Esophagus muscularis mucosa (tissue), 4 donors: ENCODE measurements around the gene LSM2. TPM values are rescaled to one million over a fixed set of nuclear protein-coding genes. Genes with fewer than 3 reads are reported as not detected.
"Not testable (repeated sequence)": the region's sequence is repeated elsewhere in the genome, so short reads cannot be mapped to it uniquely, and the experiment has no call there.

Source experiments
- DNase-seq: peaks from one replicate; pipeline ENCODE4 v3.0.0-alpha.2; 2017; ENCODE audit errors: extremely low spot score
- H3K27ac ChIP-seq, 4 donors: fragments of 200-600 bp; sonication (generic); replicated peaks in 1 of 4; 1 replicate in 3 of 4; 2 replicates in 1 of 4; pipeline ENCODE4 v1.5.1; 2016 to 2019; ENCODE audit warnings: mild to moderate bottlenecking in 1 of 4
- H3K27me3 ChIP-seq, 4 donors: fragments of 200-600 bp; sonication (generic); one replicate each; pipeline versions ENCODE4 v1.5.1 to v1.6.0; 2016 to 2019
- H3K36me3 ChIP-seq, 4 donors: fragments of 200-600 bp; sonication (generic); one replicate each; pipeline ENCODE4 v1.5.1; 2016 to 2019
- H3K4me1 ChIP-seq, 4 donors: fragments of 200-600 bp; sonication (generic); one replicate each; pipeline ENCODE4 v1.5.1; 2016 to 2019
- H3K4me3 ChIP-seq, 4 donors: fragments of 200-600 bp; sonication (generic); 1 replicate in 2 of 4; 2 replicates in 2 of 4; pipeline ENCODE4 v1.5.1; 2016 to 2019; ENCODE audit warnings: mild to moderate bottlenecking in 4 of 4, moderate library complexity in 1 of 4
- H3K9me3 ChIP-seq, 4 donors: fragments of 200-600 bp; sonication (generic); 1 replicate in 3 of 4; 2 replicates in 1 of 4; pipeline ENCODE4 v1.5.1; 2016 to 2019
- EP300 ChIP-seq: sonication (generic); formaldehyde crosslinking; IDR thresholded peaks from one replicate; pipeline ENCODE4 v1.6.1; 2017; ENCODE audit warnings: antibody characterized with exemption
- POLR2A ChIP-seq: fragments of 450-650 bp; IDR thresholded peaks from one replicate; pipeline ENCODE4 v1.6.1; 2017; ENCODE audit warnings: antibody characterized with exemption, moderate library complexity, mild to moderate bottlenecking, low read depth
- POLR2AphosphoS5 ChIP-seq, 2 donors: sonication (generic); formaldehyde crosslinking; IDR thresholded peaks; one replicate each; pipeline ENCODE4 v1.6.1; 2017; ENCODE audit warnings: antibody characterized with exemption in 2 of 2
- WGBS: methylation state at CpG from one replicate; pipeline ENCODE4 v1.1.5; 2018; 5-methylcytosine and 5-hydroxymethylcytosine counted together
- intact Hi-C: fragments of 100-400 bp; cut with DNase I; formaldehyde crosslinking; loops from one replicate; pipeline ENCODE4 v1.15.1; 2023
- total RNA-seq, 4 donors: library from RNA; depleted of rRNA; stranded (reverse); fragments of >200 nt; gene quantifications; one replicate each; pipeline versions ENCODE4 v1.1.0 to v1.2.1, GENCODE V29; 2016
- TF ChIP-seq, protein P1 (sequence below), 3 experiments: fragments of 200-600 bp in 2 of 3; fragments of 450-650 bp in 1 of 3; sonication (generic) in 2 of 3; IDR thresholded peaks; one replicate each; pipeline ENCODE4 v1.5.1; 2017 to 2019; ENCODE audit warnings: antibody characterized with exemption in 3 of 3, mild to moderate bottlenecking in 2 of 3, moderate library complexity in 1 of 3

The LSM2 gene
- total RNA-seq, 4 donors from 2014 or later: 24.2 to 41.5 (median 32.9) TPM

DNA sequence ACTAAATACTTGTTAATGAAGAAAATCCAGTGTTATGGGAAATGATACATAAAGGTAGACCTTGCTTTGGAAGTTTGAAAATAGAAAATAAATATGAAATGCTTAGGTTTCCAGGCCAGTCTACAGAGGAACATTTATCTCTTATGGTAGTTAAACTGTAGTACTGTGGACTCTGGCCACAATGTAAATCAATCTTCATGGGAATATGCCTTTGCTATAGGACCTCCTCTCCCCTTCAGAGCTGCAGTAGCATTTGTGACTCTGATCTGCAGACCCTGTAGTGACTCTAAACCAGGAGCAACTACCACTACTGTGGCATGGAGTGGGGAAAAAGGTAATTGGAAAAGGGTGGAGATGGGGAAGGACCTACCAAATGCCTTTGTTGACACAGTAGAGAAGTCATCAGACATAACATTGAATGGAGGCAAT, 13.1 kb upstream of the LSM2 start:
- Histone ChIP-seq H3K27me3 (no peaks in the 10 kb centered on the region), H3K4me3 (peak overlapping the region; percentile 52 to 63 (median 58)), H3K36me3 (no peaks in the 10 kb centered on the region), H3K27ac (peak overlapping the region; percentile 92 to 97 (median 96)), H3K4me1 (peaks cover 50 to 71% (median 69%) of the 10 kb centered on the region in 4 donors), H3K9me3 (no peaks in the 10 kb centered on the region)
- intact Hi-C loops: no loop called here
- TF ChIP-seq EP300 (no peak), POLR2AphosphoS5 (IDR thresholded peaks at IDR 0.05) (no peak), POLR2A (no peak)
- TF ChIP-seq, protein P1, sequence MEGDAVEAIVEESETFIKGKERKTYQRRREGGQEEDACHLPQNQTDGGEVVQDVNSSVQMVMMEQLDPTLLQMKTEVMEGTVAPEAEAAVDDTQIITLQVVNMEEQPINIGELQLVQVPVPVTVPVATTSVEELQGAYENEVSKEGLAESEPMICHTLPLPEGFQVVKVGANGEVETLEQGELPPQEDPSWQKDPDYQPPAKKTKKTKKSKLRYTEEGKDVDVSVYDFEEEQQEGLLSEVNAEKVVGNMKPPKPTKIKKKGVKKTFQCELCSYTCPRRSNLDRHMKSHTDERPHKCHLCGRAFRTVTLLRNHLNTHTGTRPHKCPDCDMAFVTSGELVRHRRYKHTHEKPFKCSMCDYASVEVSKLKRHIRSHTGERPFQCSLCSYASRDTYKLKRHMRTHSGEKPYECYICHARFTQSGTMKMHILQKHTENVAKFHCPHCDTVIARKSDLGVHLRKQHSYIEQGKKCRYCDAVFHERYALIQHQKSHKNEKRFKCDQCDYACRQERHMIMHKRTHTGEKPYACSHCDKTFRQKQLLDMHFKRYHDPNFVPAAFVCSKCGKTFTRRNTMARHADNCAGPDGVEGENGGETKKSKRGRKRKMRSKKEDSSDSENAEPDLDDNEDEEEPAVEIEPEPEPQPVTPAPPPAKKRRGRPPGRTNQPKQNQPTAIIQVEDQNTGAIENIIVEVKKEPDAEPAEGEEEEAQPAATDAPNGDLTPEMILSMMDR (IDR thresholded peaks at IDR 0.05): no peak
- no peak for DNase-seq

DNA sequence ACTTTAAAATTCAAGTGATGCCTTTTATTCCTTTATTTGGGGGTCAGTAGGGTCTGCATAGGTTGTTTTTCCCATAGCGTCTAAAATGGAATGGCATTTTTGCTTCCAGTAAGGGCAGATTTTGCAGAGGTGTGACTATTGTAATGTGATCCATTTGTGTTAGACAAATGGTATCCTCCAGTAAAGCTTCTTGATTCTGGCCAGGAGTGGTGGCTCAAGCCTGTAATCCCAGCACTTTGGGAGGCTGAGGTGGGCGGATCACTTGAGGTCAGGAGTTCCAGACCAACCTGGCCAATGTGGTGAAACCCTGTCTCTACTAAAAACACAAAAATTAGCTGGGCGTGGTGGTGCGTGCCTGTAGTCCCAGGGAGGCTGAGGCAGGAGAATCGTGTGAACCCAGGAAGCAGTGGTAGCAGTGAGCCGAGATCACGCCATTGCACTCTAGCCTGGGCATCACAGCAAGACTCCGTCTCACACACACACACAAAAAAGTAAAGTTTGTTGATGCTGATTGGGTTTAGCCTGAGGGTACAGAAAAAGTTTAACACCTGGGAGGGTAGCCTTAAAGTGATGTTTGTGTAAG, 11.3 kb upstream of the LSM2 start:
- TF ChIP-seq POLR2AphosphoS5 (IDR thresholded peaks at IDR 0.05): peak in 1 of 2 donors; percentile 49
- H3K9me3 ChIP-seq, H3K36me3 ChIP-seq, DNase-seq, H3K27me3 ChIP-seq, intact Hi-C loops: not testable (repeated sequence)
- peak overlapping the region; percentile 52 to 63 (median 58) for H3K4me3 ChIP-seq
- whole genome bisulfite sequencing: 66% methylated on average over 8 of the region's 8 CpGs
- H3K27ac ChIP-seq: peak overlapping the region; percentile 92 to 97 (median 96)
- peaks cover 45 to 66% (median 64%) of the 10 kb centered on the region in 4 donors for H3K4me1 ChIP-seq

DNA sequence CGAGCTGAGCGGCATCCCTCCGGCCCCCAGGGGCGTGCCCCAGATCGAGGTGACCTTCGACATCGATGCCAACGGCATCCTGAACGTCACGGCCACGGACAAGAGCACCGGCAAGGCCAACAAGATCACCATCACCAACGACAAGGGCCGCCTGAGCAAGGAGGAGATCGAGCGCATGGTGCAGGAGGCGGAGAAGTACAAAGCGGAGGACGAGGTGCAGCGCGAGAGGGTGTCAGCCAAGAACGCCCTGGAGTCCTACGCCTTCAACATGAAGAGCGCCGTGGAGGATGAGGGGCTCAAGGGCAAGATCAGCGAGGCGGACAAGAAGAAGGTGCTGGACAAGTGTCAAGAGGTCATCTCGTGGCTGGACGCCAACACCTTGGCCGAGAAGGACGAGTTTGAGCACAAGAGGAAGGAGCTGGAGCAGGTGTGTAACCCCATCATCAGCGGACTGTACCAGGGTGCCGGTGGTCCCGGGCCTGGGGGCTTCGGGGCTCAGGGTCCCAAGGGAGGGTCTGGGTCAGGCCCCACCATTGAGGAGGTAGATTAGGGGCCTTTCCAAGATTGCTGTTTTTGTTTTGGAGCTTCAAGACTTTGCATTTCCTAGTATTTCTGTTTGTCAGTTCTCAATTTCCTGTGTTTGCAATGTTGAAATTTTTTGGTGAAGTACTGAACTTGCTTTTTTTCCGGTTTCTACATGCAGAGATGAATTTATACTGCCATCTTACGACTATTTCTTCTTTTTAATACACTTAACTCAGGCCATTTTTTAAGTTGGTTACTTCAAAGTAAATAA, 10.6 kb upstream of the LSM2 start:
- TF ChIP-seq, protein P1 (IDR thresholded peaks at IDR 0.05): peak in 2 of 3 experiments; percentile 10 to 13
- intact Hi-C loops, H3K9me3 ChIP-seq, H3K27me3 ChIP-seq, DNase-seq, H3K36me3 ChIP-seq: not testable (repeated sequence)
- peaks cover 38 to 61% (median 59%) of the 10 kb centered on the region in 4 donors for H3K4me1 ChIP-seq
- peak overlapping the region; percentile 52 to 63 (median 58) for H3K4me3 ChIP-seq
- H3K27ac ChIP-seq: peak overlapping the region; percentile 92 to 97 (median 96)
- WGBS: 50% methylated on average over 6 of the region's 37 CpGs

DNA sequence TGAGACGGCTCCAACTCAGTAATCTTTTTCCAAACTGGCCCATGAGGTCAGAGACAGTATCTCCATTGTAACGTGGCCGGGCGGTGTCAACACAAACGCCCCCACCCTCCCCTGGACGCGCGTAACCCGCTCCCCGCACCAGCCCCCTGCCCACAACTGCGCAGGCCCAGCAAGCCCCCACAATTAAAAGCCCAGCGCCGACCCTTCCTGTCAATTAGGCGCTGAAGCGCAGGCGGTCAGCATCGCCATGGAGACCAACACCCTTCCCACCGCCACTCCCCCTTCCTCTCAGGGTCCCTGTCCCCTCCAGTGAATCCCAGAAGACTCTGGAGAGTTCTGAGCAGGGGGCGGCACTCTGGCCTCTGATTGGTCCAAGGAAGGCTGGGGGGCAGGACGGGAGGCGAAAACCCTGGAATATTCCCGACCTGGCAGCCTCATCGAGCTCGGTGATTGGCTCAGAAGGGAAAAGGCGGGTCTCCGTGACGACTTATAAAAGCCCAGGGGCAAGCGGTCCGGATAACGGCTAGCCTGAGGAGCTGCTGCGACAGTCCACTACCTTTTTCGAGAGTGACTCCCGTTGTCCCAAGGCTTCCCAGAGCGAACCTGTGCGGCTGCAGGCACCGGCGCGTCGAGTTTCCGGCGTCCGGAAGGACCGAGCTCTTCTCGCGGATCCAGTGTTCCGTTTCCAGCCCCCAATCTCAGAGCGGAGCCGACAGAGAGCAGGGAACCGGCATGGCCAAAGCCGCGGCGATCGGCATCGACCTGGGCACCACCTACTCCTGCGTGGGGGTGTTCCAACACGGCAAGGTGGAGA, 8.5 kb upstream of the LSM2 start, which contains the start of the genes HSPA1A and HSPA1L:
TSS of gene HSPA1A (plus strand) at position 519 of the 814 bp plus-strand sequence. CDS start at position 733, 214 bp downstream.
TSS of gene HSPA1L (minus strand) at position 259 of the 814 bp plus-strand sequence. CDS start 3,311 bp downstream, outside the sequence.
- peaks cover 25 to 45% (median 44%) of the 10 kb centered on the region in 4 donors for H3K4me1 ChIP-seq
- H3K27me3 ChIP-seq: no peaks in the 10 kb centered on the region
- peak within 1 kb of the TSS; percentile 94 to 100 (median 97) for H3K27ac ChIP-seq
- intact Hi-C loops: no loop called here
- TF ChIP-seq POLR2AphosphoS5 (IDR thresholded peaks at IDR 0.05) (peak; percentile 100), POLR2A (peak; percentile 99), EP300 (no peak)
- TF ChIP-seq, protein P1 (IDR thresholded peaks at IDR 0.05): no peak
- H3K36me3 ChIP-seq: peaks cover 0 to 6% (median 0%) of the 10 kb centered on the region in 4 donors
- peak within 1 kb of the TSS; percentile 57 to 66 (median 61) for H3K4me3 ChIP-seq
- under 1% methylated on average over 35 of the region's 56 CpGs for WGBS
- H3K9me3 ChIP-seq: no peaks in the 10 kb centered on the region
- peak; percentile 99 for DNase-seq
